Skeletal muscle satellite cell (primary cell): Measurements from ENCODE around the gene ITGB2.
A peak's percentile ranks its signal among the peaks of the same experiment; 100 is the strongest.

Experiments
- H3K27me3 ChIP-seq: 2 replicates; pipeline ENCODE4 v1.7.0; 2013; ENCODE audit warnings: low read length; ENCODE audit not compliant: control insufficient read depth, insufficient read depth
- H3K36me3 ChIP-seq: 2 replicates; pipeline ENCODE4 v1.7.0; 2013; ENCODE audit warnings: mild to moderate bottlenecking, control low read depth, low read length; ENCODE audit not compliant: insufficient read depth
- H3K4me1 ChIP-seq: 2 replicates; pipeline ENCODE4 v1.7.0; 2013; ENCODE audit warnings: low read length; ENCODE audit not compliant: control insufficient read depth, insufficient read depth
- H3K4me2 ChIP-seq: 2 replicates; pipeline ENCODE4 v1.7.0; 2013; ENCODE audit warnings: mild to moderate bottlenecking, low read length
- H3K4me3 ChIP-seq: 2 replicates; pipeline ENCODE4 v1.7.0; 2013; ENCODE audit warnings: low read length
- H3K9ac ChIP-seq: 2 replicates; pipeline ENCODE4 v1.7.0; 2013; ENCODE audit warnings: mild to moderate bottlenecking, low read depth, low read length, moderate library complexity
- H3K9me3 ChIP-seq: replicated peaks from 2 replicates; pipeline ENCODE4 v1.7.0; 2013; ENCODE audit warnings: mild to moderate bottlenecking, control low read depth, low read length

The ITGB2 gene

DNA sequence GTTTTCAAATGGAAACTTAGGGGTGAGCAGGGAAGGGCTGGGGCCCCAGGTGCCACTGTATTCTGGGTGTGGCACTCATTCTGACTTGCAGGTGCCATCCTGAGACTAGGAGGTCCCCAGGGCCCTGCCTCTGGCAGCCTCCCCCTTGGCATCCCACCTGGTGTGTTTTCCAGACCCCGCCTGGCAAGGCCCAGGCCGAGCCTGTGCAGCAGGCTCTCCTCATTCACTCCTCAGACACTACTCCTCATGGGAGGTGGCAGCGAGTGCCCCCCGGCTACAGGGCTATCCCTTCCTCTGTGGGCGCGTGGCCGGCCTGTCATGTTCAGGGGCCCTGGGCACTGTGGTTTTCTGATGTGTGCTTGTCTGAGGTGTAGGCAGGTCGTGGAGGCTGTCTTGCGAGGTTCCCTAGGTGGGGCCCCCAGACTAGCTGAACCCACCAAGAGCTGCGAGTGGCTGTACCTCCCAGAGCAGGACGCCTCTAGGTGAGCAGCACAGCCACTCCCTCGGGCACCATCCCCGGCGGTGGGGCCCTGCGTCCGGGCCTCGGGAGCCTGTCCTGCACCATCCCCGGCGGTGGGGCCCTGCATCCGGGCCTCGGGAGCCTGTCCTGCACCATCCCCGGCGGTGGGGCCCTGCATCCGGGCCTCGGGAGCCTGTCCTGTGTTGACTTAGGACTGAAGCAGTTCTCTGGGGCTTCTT is 32.4 kb upstream of the ITGB2 start:
- Histone ChIP-seq H3K36me3 (peaks cover 45% of the 10 kb centered on the region), H3K4me2 (no peak overlapping the region), H3K4me1 (peaks cover 29% of the 10 kb centered on the region), H3K4me3 (no peak overlapping the region), H3K9ac (no peak overlapping the region), H3K9me3 (no peaks in the 10 kb centered on the region), H3K27me3 (no peaks in the 10 kb centered on the region)

DNA sequence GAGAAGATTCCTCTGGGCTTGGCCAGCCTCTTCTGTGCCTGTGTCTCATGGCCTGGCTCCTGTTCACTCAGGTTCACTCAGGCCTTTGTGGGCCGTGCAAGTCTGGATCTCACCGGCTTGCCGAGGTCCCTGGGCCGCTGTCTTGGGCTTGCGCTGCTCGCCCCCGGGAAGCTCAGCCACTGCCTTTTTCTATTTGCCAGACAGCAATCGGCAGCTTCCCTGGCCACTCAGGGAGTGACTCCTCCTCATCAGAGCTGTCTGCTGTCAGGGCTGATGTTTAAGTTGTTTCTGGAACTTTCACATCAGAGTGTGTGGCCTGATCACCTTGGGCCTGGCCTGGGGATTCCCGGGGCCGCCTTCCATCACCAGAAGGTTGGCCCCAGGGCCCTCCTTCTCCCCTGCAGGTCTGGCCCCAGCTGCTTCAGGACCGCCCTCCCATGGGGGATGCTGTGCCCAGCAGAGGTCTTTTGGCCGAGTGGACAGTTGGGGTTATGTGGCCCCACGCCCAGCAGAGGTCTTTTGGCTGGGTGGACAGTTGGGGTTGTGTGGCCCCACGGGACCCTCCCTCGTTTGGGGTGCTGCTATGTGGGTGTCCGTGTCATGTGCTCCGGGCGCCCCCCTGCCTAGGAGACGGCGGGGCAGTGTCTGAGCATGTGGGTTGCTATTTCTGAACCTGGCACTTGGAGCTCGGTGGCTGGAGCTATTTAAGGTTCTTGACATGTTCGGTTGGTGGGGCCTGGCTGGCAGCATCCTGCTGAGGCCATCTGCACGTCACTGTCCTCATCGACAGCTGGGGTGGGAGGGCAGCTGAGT is 31.6 kb upstream of the ITGB2 start:
- Histone ChIP-seq H3K4me3 (no peak overlapping the region), H3K4me1 (peaks cover 31% of the 10 kb centered on the region), H3K9me3 (no peaks in the 10 kb centered on the region), H3K4me2 (no peak overlapping the region), H3K27me3 (no peaks in the 10 kb centered on the region), H3K9ac (no peak overlapping the region), H3K36me3 (peaks cover 43% of the 10 kb centered on the region)

DNA sequence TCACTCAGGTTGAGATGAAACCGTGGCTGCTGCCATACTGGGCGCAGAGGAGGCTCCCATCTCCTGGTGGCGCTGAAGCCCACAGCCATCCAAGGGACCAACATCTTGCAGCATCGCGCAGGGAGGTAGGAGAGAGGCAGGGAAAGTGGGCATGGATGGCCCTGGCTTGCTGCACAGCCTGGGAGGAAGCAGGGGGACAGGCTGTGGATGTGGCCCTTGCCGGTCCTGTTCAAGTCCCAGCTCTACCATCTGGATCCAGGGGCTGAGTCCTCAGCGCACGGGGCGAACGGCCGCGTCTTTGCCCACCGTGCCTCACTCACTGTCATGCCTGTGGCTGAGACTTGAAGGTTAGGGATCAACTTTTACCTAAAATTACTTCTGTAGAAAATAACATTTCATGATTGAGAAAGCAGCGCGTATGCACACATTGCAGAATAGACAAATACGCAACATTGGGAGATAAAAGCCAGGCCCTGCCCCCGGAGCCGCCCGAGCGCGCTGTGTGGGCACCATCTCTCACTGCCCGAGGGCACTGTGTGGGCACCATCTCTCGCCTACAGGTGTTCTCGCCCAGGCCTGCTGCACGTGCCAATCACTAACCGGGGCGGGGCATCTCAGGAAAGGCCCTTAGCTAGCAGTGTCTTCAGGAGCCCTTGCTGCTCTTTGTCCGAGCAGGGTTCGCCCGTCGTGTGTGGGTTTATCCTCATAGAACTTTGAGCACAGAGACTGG is 30.7 kb upstream of the ITGB2 start:
- Histone ChIP-seq H3K4me2 (no peak overlapping the region), H3K4me3 (no peak overlapping the region), H3K9ac (no peak overlapping the region), H3K4me1 (peaks cover 40% of the 10 kb centered on the region), H3K27me3 (no peaks in the 10 kb centered on the region), H3K9me3 (no peaks in the 10 kb centered on the region), H3K36me3 (peaks cover 39% of the 10 kb centered on the region)

DNA sequence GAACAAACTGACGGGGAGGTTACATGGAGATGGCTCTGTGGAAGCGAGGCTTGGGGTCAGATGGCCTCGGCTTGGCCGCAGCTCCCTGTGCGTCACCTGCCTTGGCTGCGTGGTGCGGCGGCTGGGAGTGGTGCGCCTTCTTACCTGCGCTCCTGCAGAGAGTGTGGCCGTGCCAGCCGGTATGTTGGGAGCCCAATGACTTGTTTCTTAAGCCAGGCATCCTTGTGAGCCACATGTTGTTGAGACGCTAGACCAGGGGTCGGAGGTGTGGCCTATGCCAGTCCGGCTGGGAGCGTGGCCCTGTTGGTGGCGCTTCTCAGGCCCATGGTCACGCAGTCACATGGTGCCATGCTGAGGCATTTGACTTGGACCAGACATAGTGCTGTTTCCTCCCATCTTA is 29.7 kb upstream of the ITGB2 start:
- Histone ChIP-seq H3K9me3 (no peaks in the 10 kb centered on the region), H3K36me3 (peaks cover 31% of the 10 kb centered on the region), H3K4me2 (no peak overlapping the region), H3K4me3 (no peak overlapping the region), H3K27me3 (no peaks in the 10 kb centered on the region), H3K9ac (no peak overlapping the region), H3K4me1 (peaks cover 40% of the 10 kb centered on the region)

DNA sequence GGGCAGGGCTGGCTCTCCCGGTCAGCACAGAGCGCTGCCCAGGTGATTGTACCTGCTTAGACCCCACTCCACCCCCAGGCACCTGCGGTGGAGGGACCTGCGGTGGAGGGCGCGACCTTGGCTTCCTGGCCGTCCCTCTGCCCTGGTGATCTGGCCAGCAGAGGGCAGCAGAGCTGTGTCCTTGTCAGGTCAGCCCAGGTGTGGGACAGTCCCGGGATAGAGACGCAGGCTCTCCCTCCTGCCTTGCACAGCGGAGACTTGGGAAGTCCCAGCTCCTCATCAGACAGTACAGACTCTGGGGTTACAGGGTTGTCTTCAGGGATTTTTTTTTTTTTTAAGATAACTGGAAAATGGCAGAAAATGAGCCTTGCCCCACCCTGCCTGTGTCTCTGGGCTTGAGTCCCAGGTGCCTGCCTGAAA is 29.1 kb upstream of the ITGB2 start:
- H3K4me1 ChIP-seq = peaks cover 37% of the 10 kb centered on the region
- peaks cover 36% of the 10 kb centered on the region for H3K36me3 ChIP-seq

DNA sequence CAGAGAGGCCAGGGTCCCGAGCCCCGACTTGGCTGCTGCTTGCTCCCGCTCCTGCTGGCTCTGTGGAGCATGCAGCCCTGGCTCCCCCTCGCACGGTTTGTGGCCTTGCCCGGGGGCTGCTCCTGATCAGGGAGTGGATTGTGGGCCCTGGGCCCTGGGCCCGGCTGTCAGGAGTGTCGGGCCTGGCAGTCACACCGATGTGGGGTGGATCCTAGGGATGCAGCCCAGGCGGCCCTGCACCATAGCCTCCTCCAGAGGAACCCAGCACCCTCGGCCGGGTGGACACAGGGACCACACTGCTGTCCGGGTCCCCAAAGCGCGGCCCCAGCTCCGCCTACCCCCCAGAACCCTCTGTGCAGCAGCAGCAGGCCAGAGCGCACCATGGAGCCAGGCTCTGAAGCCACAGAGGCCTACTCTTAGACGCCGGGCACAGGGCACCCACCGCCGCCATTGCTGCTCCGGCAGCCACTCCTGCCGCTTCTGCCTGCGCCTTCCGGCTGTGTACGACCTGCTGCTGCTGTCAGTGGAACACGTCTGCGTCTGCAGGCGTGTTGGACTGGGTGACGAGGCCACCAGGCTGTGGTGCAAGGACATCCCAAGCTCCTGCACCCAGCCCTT is 28.6 kb upstream of the ITGB2 start:
- Histone ChIP-seq H3K4me2 (no peak overlapping the region), H3K4me1 (peaks cover 37% of the 10 kb centered on the region), H3K27me3 (no peaks in the 10 kb centered on the region), H3K9me3 (no peaks in the 10 kb centered on the region), H3K36me3 (peaks cover 38% of the 10 kb centered on the region), H3K9ac (no peak overlapping the region), H3K4me3 (no peak overlapping the region)

More for the DNA sequence above, 29.1 kb upstream of the ITGB2 start:
- Histone ChIP-seq H3K27me3 (no peaks in the 10 kb centered on the region), H3K9ac (no peak overlapping the region), H3K4me3 (no peak overlapping the region), H3K4me2 (no peak overlapping the region), H3K9me3 (no peaks in the 10 kb centered on the region)

GRCh38 chr21:44948426-44949120 is 27.9 kb upstream of the ITGB2 start:
- no peak overlapping the region for H3K9ac ChIP-seq
- H3K4me3 ChIP-seq = no peak overlapping the region
- H3K9me3 ChIP-seq = no peaks in the 10 kb centered on the region
- H3K27me3 ChIP-seq = no peaks in the 10 kb centered on the region
- H3K4me1 ChIP-seq = peaks cover 37% of the 10 kb centered on the region
- no peak overlapping the region for H3K4me2 ChIP-seq
- H3K36me3 ChIP-seq = peaks cover 40% of the 10 kb centered on the region

DNA sequence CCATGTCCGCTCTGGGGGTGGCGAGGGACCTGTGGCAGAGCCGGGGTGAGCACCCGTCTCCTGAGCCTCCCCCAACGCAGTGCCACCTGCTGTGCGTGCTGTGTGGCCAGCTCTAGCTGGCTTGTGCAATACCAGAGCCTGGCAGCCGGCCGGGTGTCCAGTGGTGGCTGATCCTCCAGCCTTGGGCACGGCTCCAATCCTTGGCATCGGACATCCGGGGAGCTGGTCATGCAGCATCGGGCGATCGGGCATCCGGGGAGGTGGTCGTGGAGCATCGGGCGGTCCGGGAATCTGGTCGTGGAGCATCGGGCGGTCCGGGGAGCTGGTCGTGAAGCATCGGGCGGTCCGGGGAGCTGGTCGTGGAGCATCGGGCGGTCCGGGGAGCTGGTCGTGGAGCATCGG is 27.2 kb upstream of the ITGB2 start:
- H3K9ac ChIP-seq = peak overlapping the region; percentile 39
- H3K27me3 ChIP-seq = no peaks in the 10 kb centered on the region
- no peak overlapping the region for H3K4me3 ChIP-seq
- H3K9me3 ChIP-seq = no peaks in the 10 kb centered on the region
- H3K36me3 ChIP-seq = peaks cover 46% of the 10 kb centered on the region
- peak overlapping the region; percentile 49 for H3K4me2 ChIP-seq
- H3K4me1 ChIP-seq = peaks cover 41% of the 10 kb centered on the region

GRCh38 chr21:44947111-44947929 is 26.6 kb upstream of the ITGB2 start:
- Histone ChIP-seq H3K4me2 (peak overlapping the region; percentile 49), H3K36me3 (peaks cover 47% of the 10 kb centered on the region), H3K9ac (peak overlapping the region; percentile 44), H3K9me3 (no peaks in the 10 kb centered on the region), H3K4me1 (peaks cover 45% of the 10 kb centered on the region), H3K4me3 (no peak overlapping the region), H3K27me3 (no peaks in the 10 kb centered on the region)

DNA sequence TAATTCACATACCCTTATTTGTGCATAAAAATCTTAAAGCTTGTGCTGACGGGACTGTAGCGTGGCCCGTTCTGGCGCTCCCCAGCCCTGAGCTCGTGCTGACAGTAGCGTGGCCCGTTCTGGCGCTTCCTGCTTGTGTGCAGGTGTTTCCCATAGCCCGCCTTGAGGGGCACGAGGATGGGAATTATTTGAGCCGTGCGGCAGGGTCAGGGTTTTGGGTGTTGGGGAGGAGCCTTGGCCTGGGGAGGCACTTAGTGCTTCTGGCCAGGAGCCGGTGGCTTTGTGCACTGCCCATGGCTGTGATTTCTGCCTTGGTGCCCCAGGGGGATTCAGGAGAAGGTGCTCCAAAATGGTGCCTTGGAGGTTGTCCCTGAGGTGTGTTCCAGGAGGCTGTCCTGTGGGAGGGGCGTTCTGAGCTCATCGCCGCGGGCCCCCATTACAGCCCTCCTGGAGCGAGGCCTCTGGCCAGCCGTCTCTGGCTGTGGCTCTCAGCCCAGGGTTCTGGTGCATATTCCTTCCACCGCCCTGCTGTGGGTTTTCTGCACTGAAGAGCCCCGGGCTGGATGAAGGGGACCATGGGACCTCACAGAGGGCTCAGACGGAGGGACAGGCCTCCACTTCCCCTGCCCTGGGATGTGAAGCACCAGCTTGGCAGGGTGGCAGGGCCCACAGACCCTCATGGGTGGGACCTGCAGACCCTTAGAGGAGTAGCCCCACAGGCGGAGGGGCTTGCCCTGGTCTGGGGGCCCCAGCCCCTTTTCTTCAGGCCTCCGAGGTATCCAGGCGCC is 25.7 kb upstream of the ITGB2 start:
- Histone ChIP-seq H3K27me3 (no peaks in the 10 kb centered on the region), H3K36me3 (peaks cover 45% of the 10 kb centered on the region), H3K9me3 (no peaks in the 10 kb centered on the region), H3K4me1 (peaks cover 50% of the 10 kb centered on the region), H3K4me2 (peak overlapping the region; percentile 49), H3K9ac (peak overlapping the region; percentile 44), H3K4me3 (no peak overlapping the region)
